HEK293 (cell line): Measurements from ENCODE around the gene LRRN4CL.

Source experiments
- CTCF ChIA-PET: fragments of 350-600 bp; formaldehyde crosslinking; extraction: SDS; loops from one replicate; lab custom pipeline; 2021; ENCODE audit warnings: antibody characterized with exemption; lab: Yijun Ruan, JAX
- POLR2A ChIA-PET: fragments of 300-600 bp; formaldehyde crosslinking; extraction: SDS; loops from one replicate; lab custom pipeline; 2020; ENCODE audit warnings: antibody characterized with exemption, inconsistent platforms; lab: Yijun Ruan, JAX
- H3K27ac ChIP-seq: fragments of 200-500 bp; sonication (Bioruptor generic); 2 replicates; pipeline ENCODE4 v1.5.1; 2014; ENCODE audit warnings: low read depth, low read length, control low read depth, inconsistent platforms; ENCODE audit errors: extremely low read depth
- H3K36me3 ChIP-seq, 2 experiments: fragments of 200-500 bp in 1 of 2; sonication (Bioruptor generic) in 1 of 2; 1 replicate in 1 of 2; 2 replicates in 1 of 2; pipeline ENCODE4 v1.5.1; 2014 to 2017; ENCODE audit warnings: inconsistent platforms in 2 of 2, low read length in 2 of 2; ENCODE audit not compliant: control insufficient read depth in 2 of 2, insufficient read depth in 1 of 2
- H3K4me1 ChIP-seq: fragments of 200-500 bp; sonication (Bioruptor generic); 2 replicates; pipeline ENCODE4 v1.5.1; 2014; ENCODE audit warnings: mild to moderate bottlenecking, low read length, inconsistent platforms; ENCODE audit not compliant: control insufficient read depth, insufficient read depth
- H3K4me3 ChIP-seq: 2 replicates; pipeline ENCODE4 v1.5.1; 2011; ENCODE audit warnings: low read depth, mild to moderate bottlenecking, control low read depth, low read length, moderate library complexity
- H3K9me3 ChIP-seq: fragments of 200-500 bp; sonication (Bioruptor generic); 2 replicates; pipeline ENCODE4 v1.5.1; 2014; ENCODE audit warnings: low read depth, low read length, inconsistent platforms; ENCODE audit not compliant: control insufficient read depth, insufficient read depth
- IKZF3 ChIP-seq: fragments of 450-650 bp; IDR thresholded peaks from 2 replicates; pipeline ENCODE4 v1.5.0; 2018; ENCODE audit warnings: missing biosample characterization, mild to moderate bottlenecking, missing genetic modification characterization, moderate library complexity
- KLF8 ChIP-seq: fragments of 450-650 bp; formaldehyde crosslinking; IDR thresholded peaks from 2 replicates; pipeline ENCODE4 v1.5.1; 2016; ENCODE audit warnings: missing biosample characterization, missing genetic modification characterization
- KLF9 ChIP-seq: fragments of 450-650 bp; formaldehyde crosslinking; IDR thresholded peaks from 2 replicates; pipeline ENCODE4 v1.5.1; 2016; ENCODE audit warnings: missing biosample characterization, missing genetic modification characterization, low read depth
- ZBTB17 ChIP-seq: fragments of 450-650 bp; formaldehyde crosslinking; IDR thresholded peaks from 2 replicates; pipeline ENCODE4 v1.5.1; 2016; ENCODE audit warnings: missing biosample characterization, missing genetic modification characterization
- ZBTB26 ChIP-seq: fragments of 450-650 bp; formaldehyde crosslinking; optimal IDR thresholded peaks from 2 replicates; pipeline ENCODE3; 2016; ENCODE audit warnings: missing biosample characterization, mild to moderate bottlenecking, missing genetic modification characterization
- ZEB2 ChIP-seq: fragments of 450-650 bp; formaldehyde crosslinking; IDR thresholded peaks from 2 replicates; pipeline ENCODE4 v1.5.1; 2016; ENCODE audit warnings: missing biosample characterization, missing genetic modification characterization
- ZFHX2 ChIP-seq: fragments of 450-650 bp; formaldehyde crosslinking; conservative IDR thresholded peaks from 2 replicates; pipeline ENCODE4 v1.5.1; 2016; ENCODE audit warnings: missing biosample characterization, missing genetic modification characterization
- ZFP37 ChIP-seq: fragments of 450-650 bp; formaldehyde crosslinking; IDR thresholded peaks from 2 replicates; pipeline ENCODE4 v1.5.1; 2016; ENCODE audit warnings: missing biosample characterization, missing genetic modification characterization
- ZIC2 ChIP-seq: fragments of 450-650 bp; formaldehyde crosslinking; IDR thresholded peaks from 2 replicates; pipeline ENCODE4 v1.5.1; 2016; ENCODE audit warnings: missing biosample characterization, missing genetic modification characterization
- ZNF239 ChIP-seq: fragments of 450-650 bp; formaldehyde crosslinking; IDR thresholded peaks from 2 replicates; pipeline ENCODE4 v1.5.1; 2016; ENCODE audit warnings: missing biosample characterization, missing genetic modification characterization
- ZNF274 ChIP-seq, 2 experiments: fragments of 200-500 bp in 1 of 2; fragments of 450-650 bp in 1 of 2; sonication (Bioruptor generic) in 1 of 2; formaldehyde crosslinking in 1 of 2; IDR thresholded peaks; 2 replicates each; pipeline versions ENCODE4 v1.5.1 to v1.6.1; 2014 to 2016; ENCODE audit warnings: borderline replicate concordance in 1 of 2, inconsistent platforms in 1 of 2, low read length in 1 of 2, missing biosample characterization in 1 of 2, missing genetic modification characterization in 1 of 2
- ZNF302 ChIP-seq: fragments of 450-650 bp; formaldehyde crosslinking; IDR thresholded peaks from 2 replicates; pipeline ENCODE4 v1.5.1; 2016; ENCODE audit warnings: missing biosample characterization, missing genetic modification characterization, low read depth
- ZNF366 ChIP-seq: fragments of 450-650 bp; formaldehyde crosslinking; conservative IDR thresholded peaks from 2 replicates; pipeline ENCODE4 v1.5.1; 2016; ENCODE audit warnings: missing biosample characterization, missing genetic modification characterization
- ZNF48 ChIP-seq: fragments of 450-650 bp; formaldehyde crosslinking; IDR thresholded peaks from 2 replicates; pipeline ENCODE4 v1.5.1; 2016; ENCODE audit warnings: missing biosample characterization, missing genetic modification characterization
- ZNF501 ChIP-seq: fragments of 450-650 bp; formaldehyde crosslinking; IDR thresholded peaks from 2 replicates; pipeline ENCODE4 v1.5.1; 2016; ENCODE audit warnings: missing biosample characterization, missing genetic modification characterization
- ZNF596 ChIP-seq: fragments of 450-650 bp; IDR thresholded peaks from 2 replicates; pipeline ENCODE4 v1.5.0; 2018; ENCODE audit warnings: missing biosample characterization, mild to moderate bottlenecking, missing genetic modification characterization, moderate library complexity
- ZNF624 ChIP-seq: fragments of 450-650 bp; formaldehyde crosslinking; IDR thresholded peaks from 2 replicates; pipeline ENCODE4 v1.5.1; 2017; ENCODE audit warnings: missing biosample characterization, missing genetic modification characterization
- ZNF654 ChIP-seq: fragments of 450-650 bp; formaldehyde crosslinking; IDR thresholded peaks from 2 replicates; pipeline ENCODE4 v1.5.1; 2016; ENCODE audit warnings: low read depth, missing biosample characterization, missing genetic modification characterization
- ZNF701 ChIP-seq: fragments of 450-650 bp; formaldehyde crosslinking; IDR thresholded peaks from 2 replicates; pipeline ENCODE4 v1.5.1; 2016; ENCODE audit warnings: missing biosample characterization, missing genetic modification characterization
- ZNF777 ChIP-seq: fragments of 450-650 bp; formaldehyde crosslinking; IDR thresholded peaks from 2 replicates; pipeline ENCODE4 v1.5.1; 2017; ENCODE audit warnings: missing biosample characterization, missing genetic modification characterization, borderline replicate concordance
- ZNF837 ChIP-seq: fragments of 450-650 bp; formaldehyde crosslinking; IDR thresholded peaks from 2 replicates; pipeline ENCODE4 v1.5.1; 2016; ENCODE audit warnings: missing biosample characterization, missing genetic modification characterization
- ZXDB ChIP-seq: fragments of 450-650 bp; formaldehyde crosslinking; IDR thresholded peaks from 2 replicates; pipeline ENCODE4 v1.5.1; 2016; ENCODE audit warnings: missing biosample characterization, missing genetic modification characterization
- TF ChIP-seq, protein P1 (sequence below): fragments of 450-650 bp; formaldehyde crosslinking; IDR thresholded peaks from 2 replicates; pipeline ENCODE4 v1.5.1; 2016; ENCODE audit warnings: missing biosample characterization, missing genetic modification characterization
- TF ChIP-seq, protein P2 (sequence below): fragments of 450-650 bp; formaldehyde crosslinking; IDR thresholded peaks from 2 replicates; pipeline ENCODE4 v1.5.1; 2016; ENCODE audit warnings: missing biosample characterization, missing genetic modification characterization
- TF ChIP-seq, protein P3 (sequence below): fragments of 450-650 bp; formaldehyde crosslinking; IDR thresholded peaks from 2 replicates; pipeline ENCODE4 v1.5.1; 2016; ENCODE audit warnings: missing biosample characterization, missing genetic modification characterization
- TF ChIP-seq, protein P4 (sequence below): fragments of 450-650 bp; formaldehyde crosslinking; IDR thresholded peaks from 2 replicates; pipeline ENCODE4 v1.5.1; 2017; ENCODE audit warnings: missing biosample characterization, missing genetic modification characterization

The LRRN4CL gene

GRCh38 chr11:62680825-62681240, 8.5 kb downstream of the LRRN4CL start (continued):
- TF ChIP-seq, protein P1, sequence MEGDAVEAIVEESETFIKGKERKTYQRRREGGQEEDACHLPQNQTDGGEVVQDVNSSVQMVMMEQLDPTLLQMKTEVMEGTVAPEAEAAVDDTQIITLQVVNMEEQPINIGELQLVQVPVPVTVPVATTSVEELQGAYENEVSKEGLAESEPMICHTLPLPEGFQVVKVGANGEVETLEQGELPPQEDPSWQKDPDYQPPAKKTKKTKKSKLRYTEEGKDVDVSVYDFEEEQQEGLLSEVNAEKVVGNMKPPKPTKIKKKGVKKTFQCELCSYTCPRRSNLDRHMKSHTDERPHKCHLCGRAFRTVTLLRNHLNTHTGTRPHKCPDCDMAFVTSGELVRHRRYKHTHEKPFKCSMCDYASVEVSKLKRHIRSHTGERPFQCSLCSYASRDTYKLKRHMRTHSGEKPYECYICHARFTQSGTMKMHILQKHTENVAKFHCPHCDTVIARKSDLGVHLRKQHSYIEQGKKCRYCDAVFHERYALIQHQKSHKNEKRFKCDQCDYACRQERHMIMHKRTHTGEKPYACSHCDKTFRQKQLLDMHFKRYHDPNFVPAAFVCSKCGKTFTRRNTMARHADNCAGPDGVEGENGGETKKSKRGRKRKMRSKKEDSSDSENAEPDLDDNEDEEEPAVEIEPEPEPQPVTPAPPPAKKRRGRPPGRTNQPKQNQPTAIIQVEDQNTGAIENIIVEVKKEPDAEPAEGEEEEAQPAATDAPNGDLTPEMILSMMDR = peak; percentile 28; the same call in 1 of the 2 replicates
- TF ChIP-seq ZNF654 (tag by site-specific recombination) (peak; percentile 65), ZBTB17 (tag by site-specific recombination) (peak; percentile 30; the same call in 1 of the 2 replicates)

DNA sequence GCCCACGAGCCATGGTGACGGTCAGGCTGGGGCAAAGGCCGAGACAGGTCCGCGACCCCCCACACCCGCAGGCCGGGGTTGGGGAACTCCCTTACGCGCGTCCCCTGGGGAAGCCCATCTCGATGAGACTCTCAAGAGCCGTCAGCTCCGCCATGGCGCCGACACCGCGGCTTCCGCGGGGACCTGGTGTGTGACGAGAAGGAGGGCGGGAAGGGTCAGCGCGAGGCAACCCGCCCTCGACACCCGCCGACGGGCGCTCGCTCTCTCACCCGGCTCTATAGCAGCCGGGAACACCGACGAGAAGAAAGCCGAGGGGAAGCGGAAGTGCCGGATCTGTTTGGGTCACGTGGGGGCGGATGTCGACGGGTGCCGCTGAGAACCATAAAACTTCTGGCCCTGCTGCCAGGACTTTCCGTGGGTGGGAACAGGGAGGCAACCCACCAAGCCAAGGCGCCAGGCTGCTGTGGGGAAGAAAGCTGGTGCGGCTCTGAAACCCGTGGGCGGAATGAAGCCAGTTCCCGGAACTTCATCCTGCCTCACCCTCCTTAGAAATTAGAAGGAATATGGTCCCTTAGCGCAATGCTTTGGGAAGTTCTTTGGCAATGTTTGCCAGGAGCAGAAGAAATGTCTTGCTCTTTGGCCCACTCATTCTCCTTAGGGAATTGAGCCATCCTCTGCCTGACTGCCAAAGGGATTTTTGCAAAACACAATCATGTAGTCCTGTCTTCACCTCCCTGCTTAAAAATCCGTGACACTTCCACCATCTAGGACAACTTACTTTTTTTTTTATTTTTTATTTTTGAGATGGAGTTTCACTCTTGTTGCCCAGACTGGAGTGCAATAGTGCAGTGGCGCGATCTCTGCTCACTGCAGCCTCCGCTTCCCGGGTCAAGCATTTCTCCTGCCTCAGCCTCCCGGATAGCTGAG, 10.3 kb downstream of the LRRN4CL start, which contains the start of gene UBXN1:
TSS of gene UBXN1 (minus strand) at position 304 of the 927 bp plus-strand sequence. CDS start at position 154, 150 bp downstream.
- H3K27ac ChIP-seq = peak within 1 kb of the TSS; percentile 62
- peak within 1 kb of the TSS; percentile 90 for H3K4me3 ChIP-seq
- peaks cover 8% of the 10 kb centered on the region for H3K4me1 ChIP-seq
- ChIA-PET CTCF (interaction anchor here (0.6 to 4.5 kb wide), 7 partner anchors 14 to 364 kb away, joined by 3 to 46 read pairs (median 3); partner anchors contain the start of genes C11orf98 and CSKMT), POLR2A (interaction anchor here (0.5 to 3.5 kb wide), 11 partner anchors 8 to 1663 kb away, joined by 3 to 24 read pairs (median 4); partner anchors contain the start of genes BSCL2, C11orf98, CSKMT and INTS5)
- H3K36me3 ChIP-seq = peaks cover 0 to 33% of the 10 kb centered on the region in 2 experiments; a peak in 2 of 3 replicates
- H3K9me3 ChIP-seq = no peaks in the 10 kb centered on the region
- TF ChIP-seq ZNF777 (tag by site-specific recombination) (peak; percentile 54; the same call in 1 of the 2 replicates), KLF9 (peak; percentile 24; the same call in 1 of the 2 replicates), ZIC2 (tag by site-specific recombination) (no peak), ZNF48 (tag by site-specific recombination) (no peak), ZNF624 (tag by site-specific recombination) (no peak), ZNF366 (tag by site-specific recombination) (no peak), KLF8 (peak; percentile 82), ZBTB26 (peak; percentile 68), ZNF302 (tag by site-specific recombination) (no peak), ZEB2 (tag by site-specific recombination) (peak; percentile 56; the same call in 1 of the 2 replicates), ZNF501 (peak; percentile 74; the same call in 1 of the 2 replicates), ZNF837 (tag by site-specific recombination) (no peak), ZFP37 (tag by site-specific recombination) (0 out of 2 replicates have a peak, but pooled peaks have one; percentile 52), ZNF239 (tag by site-specific recombination) (no peak), ZNF701 (no peak), ZXDB (tag by site-specific recombination) (peak; percentile 73), ZNF596 (tag by site-specific recombination) (peak; percentile 56; the same call in 1 of the 2 replicates), ZBTB17 (tag by site-specific recombination) (peak; percentile 78), ZFHX2 (tag by site-specific recombination) (peak; percentile 94), IKZF3 (tag by site-specific recombination) (peak; percentile 62), ZNF274 (IDR thresholded peaks at IDR 0.05; ENCODE audit: low read length) (no peak), ZNF274 (tag by site-specific recombination; IDR thresholded peaks at IDR 0.05; ENCODE audit: borderline replicate concordance) (no peak)
- TF ChIP-seq, protein P2, sequence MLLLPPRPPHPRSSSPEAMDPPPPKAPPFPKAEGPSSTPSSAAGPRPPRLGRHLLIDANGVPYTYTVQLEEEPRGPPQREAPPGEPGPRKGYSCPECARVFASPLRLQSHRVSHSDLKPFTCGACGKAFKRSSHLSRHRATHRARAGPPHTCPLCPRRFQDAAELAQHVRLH (tag by site-specific recombination) = peak; percentile 40; the same call in 1 of the 2 replicates
- TF ChIP-seq, protein P3, sequence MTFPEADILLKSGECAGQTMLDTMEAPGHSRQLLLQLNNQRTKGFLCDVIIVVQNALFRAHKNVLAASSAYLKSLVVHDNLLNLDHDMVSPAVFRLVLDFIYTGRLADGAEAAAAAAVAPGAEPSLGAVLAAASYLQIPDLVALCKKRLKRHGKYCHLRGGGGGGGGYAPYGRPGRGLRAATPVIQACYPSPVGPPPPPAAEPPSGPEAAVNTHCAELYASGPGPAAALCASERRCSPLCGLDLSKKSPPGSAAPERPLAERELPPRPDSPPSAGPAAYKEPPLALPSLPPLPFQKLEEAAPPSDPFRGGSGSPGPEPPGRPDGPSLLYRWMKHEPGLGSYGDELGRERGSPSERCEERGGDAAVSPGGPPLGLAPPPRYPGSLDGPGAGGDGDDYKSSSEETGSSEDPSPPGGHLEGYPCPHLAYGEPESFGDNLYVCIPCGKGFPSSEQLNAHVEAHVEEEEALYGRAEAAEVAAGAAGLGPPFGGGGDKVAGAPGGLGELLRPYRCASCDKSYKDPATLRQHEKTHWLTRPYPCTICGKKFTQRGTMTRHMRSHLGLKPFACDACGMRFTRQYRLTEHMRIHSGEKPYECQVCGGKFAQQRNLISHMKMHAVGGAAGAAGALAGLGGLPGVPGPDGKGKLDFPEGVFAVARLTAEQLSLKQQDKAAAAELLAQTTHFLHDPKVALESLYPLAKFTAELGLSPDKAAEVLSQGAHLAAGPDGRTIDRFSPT (tag by site-specific recombination) = peak; percentile 83
- TF ChIP-seq, protein P4, sequence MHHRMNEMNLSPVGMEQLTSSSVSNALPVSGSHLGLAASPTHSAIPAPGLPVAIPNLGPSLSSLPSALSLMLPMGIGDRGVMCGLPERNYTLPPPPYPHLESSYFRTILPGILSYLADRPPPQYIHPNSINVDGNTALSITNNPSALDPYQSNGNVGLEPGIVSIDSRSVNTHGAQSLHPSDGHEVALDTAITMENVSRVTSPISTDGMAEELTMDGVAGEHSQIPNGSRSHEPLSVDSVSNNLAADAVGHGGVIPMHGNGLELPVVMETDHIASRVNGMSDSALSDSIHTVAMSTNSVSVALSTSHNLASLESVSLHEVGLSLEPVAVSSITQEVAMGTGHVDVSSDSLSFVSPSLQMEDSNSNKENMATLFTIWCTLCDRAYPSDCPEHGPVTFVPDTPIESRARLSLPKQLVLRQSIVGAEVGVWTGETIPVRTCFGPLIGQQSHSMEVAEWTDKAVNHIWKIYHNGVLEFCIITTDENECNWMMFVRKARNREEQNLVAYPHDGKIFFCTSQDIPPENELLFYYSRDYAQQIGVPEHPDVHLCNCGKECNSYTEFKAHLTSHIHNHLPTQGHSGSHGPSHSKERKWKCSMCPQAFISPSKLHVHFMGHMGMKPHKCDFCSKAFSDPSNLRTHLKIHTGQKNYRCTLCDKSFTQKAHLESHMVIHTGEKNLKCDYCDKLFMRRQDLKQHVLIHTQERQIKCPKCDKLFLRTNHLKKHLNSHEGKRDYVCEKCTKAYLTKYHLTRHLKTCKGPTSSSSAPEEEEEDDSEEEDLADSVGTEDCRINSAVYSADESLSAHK (tag by site-specific recombination) = no peak
